Measurements from ENCODE around the gene LANCL2.

Gene LANCL2

DNA sequence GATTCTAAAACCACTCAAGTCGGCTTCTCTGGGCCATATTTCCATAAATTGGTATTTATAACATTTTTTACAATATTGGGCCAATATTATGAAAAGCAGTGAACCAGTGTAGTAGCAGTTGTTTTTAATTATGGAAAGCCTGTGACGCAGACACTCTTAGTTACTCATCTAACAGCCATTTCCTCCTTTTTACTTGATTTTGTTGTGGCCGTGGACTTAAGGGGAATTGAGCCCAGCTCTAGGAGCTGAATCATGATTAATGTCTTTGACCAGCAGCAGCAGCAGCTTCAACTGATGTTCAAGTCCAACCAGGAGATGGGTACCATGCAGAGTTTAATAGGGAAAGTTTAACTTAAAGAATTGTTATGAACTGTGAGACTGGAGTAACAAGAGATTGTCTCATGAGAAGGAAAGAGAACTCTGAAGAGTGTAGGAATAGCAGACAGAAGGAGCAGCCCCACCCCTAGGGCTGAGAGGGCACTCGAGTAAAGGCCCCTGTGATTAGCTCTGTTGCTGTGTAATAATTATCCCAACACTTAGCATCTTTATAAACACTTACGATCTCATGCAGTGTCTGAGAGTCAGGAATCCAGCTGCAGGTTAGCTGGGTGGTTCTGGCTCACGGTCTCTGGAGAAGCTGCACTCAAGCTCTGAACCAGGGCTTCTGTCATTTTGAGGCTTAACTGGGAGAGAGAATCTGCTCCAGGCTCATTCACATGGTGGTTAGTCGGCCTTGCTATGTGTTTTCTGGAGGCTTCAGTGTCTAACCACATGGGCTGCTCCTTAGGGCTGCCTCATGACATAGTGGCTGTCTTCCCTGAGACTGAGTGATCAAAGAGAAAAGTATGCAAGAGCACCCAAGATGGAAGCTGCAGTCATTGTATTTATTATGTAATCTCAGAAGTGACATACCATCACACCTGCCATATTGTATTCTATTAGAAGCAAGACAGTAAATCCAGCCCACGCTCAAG lies 4.6 kb downstream of the LANCL2 start:
- H3K4me1 ChIP-seq (ENCODE audit: low read length), result peaks cover 10% of the 10 kb centered on the region
- no peak overlapping the region for H3K9ac ChIP-seq (ENCODE audit: low read length)
- H3K4me3 ChIP-seq (ENCODE audit: low read length), result no peak overlapping the region
- no peaks in the 10 kb centered on the region for H3K36me3 ChIP-seq (replicated peaks; ENCODE audit: low read depth, low read length)
- H3K4me2 ChIP-seq (ENCODE audit: low read length), result no peak overlapping the region
- no peaks in the 10 kb centered on the region for H3K27me3 ChIP-seq (ENCODE audit: low read depth, low read length)
- no peak overlapping the region for H2AFZ ChIP-seq (ENCODE audit: low read depth, low read length)
- peaks cover 11% of the 10 kb centered on the region for H3K79me2 ChIP-seq (ENCODE audit: low read length)
- no peaks in the 10 kb centered on the region for H3K9me3 ChIP-seq (ENCODE audit: insufficient read depth, low read length)
- no peak overlapping the region for H3K27ac ChIP-seq (ENCODE audit: low read length)
- TF ChIP-seq, protein P1, sequence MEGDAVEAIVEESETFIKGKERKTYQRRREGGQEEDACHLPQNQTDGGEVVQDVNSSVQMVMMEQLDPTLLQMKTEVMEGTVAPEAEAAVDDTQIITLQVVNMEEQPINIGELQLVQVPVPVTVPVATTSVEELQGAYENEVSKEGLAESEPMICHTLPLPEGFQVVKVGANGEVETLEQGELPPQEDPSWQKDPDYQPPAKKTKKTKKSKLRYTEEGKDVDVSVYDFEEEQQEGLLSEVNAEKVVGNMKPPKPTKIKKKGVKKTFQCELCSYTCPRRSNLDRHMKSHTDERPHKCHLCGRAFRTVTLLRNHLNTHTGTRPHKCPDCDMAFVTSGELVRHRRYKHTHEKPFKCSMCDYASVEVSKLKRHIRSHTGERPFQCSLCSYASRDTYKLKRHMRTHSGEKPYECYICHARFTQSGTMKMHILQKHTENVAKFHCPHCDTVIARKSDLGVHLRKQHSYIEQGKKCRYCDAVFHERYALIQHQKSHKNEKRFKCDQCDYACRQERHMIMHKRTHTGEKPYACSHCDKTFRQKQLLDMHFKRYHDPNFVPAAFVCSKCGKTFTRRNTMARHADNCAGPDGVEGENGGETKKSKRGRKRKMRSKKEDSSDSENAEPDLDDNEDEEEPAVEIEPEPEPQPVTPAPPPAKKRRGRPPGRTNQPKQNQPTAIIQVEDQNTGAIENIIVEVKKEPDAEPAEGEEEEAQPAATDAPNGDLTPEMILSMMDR (IDR thresholded peaks at IDR 0.05; ENCODE audit: low read depth, low read length), result no peak
- no peak for TF ChIP-seq EZH2phosphoT487 (IDR thresholded peaks at IDR 0.05; ENCODE audit: low read depth)
- no peaks in the 10 kb centered on the region for H4K20me1 ChIP-seq (ENCODE audit: insufficient read depth, low read length)

DNA sequence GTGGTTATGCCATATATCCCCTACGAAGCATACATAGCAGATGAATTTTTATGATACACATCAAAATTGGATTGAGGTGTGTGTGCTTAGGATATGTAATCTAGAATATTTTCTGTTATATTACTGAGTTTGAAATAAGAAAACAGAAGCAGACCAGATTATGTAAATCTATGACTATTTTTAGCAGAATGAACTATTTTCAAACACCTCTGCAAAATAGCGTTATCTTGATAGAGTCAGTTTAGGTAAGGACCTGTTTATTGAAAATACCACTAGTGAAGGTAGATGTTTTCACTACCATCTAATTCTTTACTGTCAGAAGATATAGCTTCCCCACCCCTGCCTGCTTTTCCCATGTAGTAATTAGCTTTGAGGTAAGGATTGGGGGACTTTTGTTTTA lies 9.1 kb downstream of the LANCL2 start:
- Histone ChIP-seq H3K4me1 (ENCODE audit: low read length) (no peaks in the 10 kb centered on the region), H3K36me3 (replicated peaks; ENCODE audit: low read depth, low read length) (no peaks in the 10 kb centered on the region), H2AFZ (ENCODE audit: low read depth, low read length) (no peak overlapping the region), H4K20me1 (ENCODE audit: insufficient read depth, low read length) (no peaks in the 10 kb centered on the region), H3K79me2 (ENCODE audit: low read length) (peaks cover 11% of the 10 kb centered on the region), H3K27me3 (ENCODE audit: low read depth, low read length) (no peaks in the 10 kb centered on the region), H3K4me3 (ENCODE audit: low read length) (no peak overlapping the region), H3K9ac (ENCODE audit: low read length) (no peak overlapping the region), H3K27ac (ENCODE audit: low read length) (no peak overlapping the region), H3K4me2 (ENCODE audit: low read length) (no peak overlapping the region), H3K9me3 (ENCODE audit: insufficient read depth, low read length) (no peaks in the 10 kb centered on the region)
- TF ChIP-seq EZH2phosphoT487 (IDR thresholded peaks at IDR 0.05; ENCODE audit: low read depth), result no peak
- TF ChIP-seq, protein P1 (IDR thresholded peaks at IDR 0.05; ENCODE audit: low read depth, low read length), result no peak

DNA sequence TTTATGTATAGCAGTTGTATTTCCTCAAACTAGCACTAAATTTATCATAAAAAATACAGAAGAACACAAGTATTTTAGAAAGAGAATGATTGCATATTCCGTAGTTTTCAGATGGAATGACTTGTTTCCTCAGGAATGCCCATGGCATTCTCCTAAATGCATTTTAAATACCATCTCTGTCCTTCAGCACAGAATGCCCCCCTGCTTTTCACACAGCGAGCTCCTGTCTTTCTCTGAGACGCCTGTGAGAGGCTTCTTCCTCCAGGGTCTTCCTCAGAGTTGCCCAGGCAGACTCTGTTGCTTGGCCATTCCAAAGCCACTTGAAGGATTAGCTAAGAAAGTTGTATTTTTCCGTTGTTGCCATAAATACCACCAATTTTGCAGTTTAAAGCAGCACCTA lies 10.1 kb downstream of the LANCL2 start:
- no peaks in the 10 kb centered on the region for H3K4me1 ChIP-seq (ENCODE audit: low read length)
- no peak overlapping the region for H3K9ac ChIP-seq (ENCODE audit: low read length)
- H4K20me1 ChIP-seq (ENCODE audit: insufficient read depth, low read length), result no peaks in the 10 kb centered on the region
- no peak for TF ChIP-seq EZH2phosphoT487 (IDR thresholded peaks at IDR 0.05; ENCODE audit: low read depth)
- TF ChIP-seq, protein P1 (IDR thresholded peaks at IDR 0.05; ENCODE audit: low read depth, low read length), result no peak
- H3K36me3 ChIP-seq (replicated peaks; ENCODE audit: low read depth, low read length), result no peaks in the 10 kb centered on the region
- H3K27ac ChIP-seq (ENCODE audit: low read length), result no peak overlapping the region
- H2AFZ ChIP-seq (ENCODE audit: low read depth, low read length), result no peak overlapping the region
- H3K27me3 ChIP-seq (ENCODE audit: low read depth, low read length), result no peaks in the 10 kb centered on the region
- H3K79me2 ChIP-seq (ENCODE audit: low read length), result peaks cover 3% of the 10 kb centered on the region; the same call in 1 of the 2 replicates
- no peaks in the 10 kb centered on the region for H3K9me3 ChIP-seq (ENCODE audit: insufficient read depth, low read length)
- no peak overlapping the region for H3K4me2 ChIP-seq (ENCODE audit: low read length)
- no peak overlapping the region for H3K4me3 ChIP-seq (ENCODE audit: low read length)

DNA sequence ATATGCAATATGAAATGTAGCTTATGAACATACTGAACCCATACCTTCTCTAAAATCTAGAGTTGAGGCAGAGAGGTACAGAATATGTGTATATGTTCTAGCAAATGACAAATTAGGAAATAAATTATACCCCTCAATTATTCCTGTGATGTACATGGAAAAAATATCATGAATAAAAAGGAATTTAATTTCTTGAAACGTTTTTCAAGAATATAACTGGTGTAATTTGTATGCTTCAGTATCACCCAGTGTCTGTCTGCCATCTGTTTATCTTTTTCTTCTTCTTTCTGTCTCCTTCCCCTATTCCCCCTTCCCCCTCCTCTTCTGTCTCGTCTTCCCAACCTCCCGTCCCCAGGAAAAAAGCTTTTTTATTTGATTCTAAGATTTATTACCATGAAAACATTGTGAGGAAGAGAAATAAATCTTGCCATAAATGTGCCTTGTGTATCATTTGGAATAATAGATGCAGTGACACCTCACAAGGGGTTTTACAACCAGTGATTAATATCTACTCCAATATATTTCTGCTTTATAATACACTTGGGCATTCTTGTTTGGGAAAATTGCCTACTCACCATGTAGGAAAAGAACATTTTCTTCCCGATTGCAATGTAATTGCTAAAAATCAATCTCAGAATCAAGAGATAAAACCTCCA lies 12.2 kb downstream of the LANCL2 start:
- no peaks in the 10 kb centered on the region for H3K4me1 ChIP-seq (ENCODE audit: low read length)
- no peak overlapping the region for H3K9ac ChIP-seq (ENCODE audit: low read length)
- H3K79me2 ChIP-seq (ENCODE audit: low read length), result peaks cover 3% of the 10 kb centered on the region; the same call in 1 of the 2 replicates
- no peak overlapping the region for H2AFZ ChIP-seq (ENCODE audit: low read depth, low read length)
- no peaks in the 10 kb centered on the region for H3K9me3 ChIP-seq (ENCODE audit: insufficient read depth, low read length)
- H3K36me3 ChIP-seq (replicated peaks; ENCODE audit: low read depth, low read length), result no peaks in the 10 kb centered on the region
- H3K27ac ChIP-seq (ENCODE audit: low read length), result no peak overlapping the region
- no peak overlapping the region for H3K4me2 ChIP-seq (ENCODE audit: low read length)
- H3K4me3 ChIP-seq (ENCODE audit: low read length), result no peak overlapping the region
- no peaks in the 10 kb centered on the region for H3K27me3 ChIP-seq (ENCODE audit: low read depth, low read length)
- no peaks in the 10 kb centered on the region for H4K20me1 ChIP-seq (ENCODE audit: insufficient read depth, low read length)
- TF ChIP-seq EZH2phosphoT487 (IDR thresholded peaks at IDR 0.05; ENCODE audit: low read depth), result no peak
- TF ChIP-seq, protein P1 (IDR thresholded peaks at IDR 0.05; ENCODE audit: low read depth, low read length), result no peak

Measured in OCI-LY3 (cell line).